Right cardiac atrium (tissue), 5 donors: ENCODE results near the gene AKIRIN2. TPM values are rescaled to one million over a fixed set of nuclear protein-coding genes. Genes with fewer than 3 reads are reported as not detected.

Experiments
- ATAC-seq, 2 donors: fragments of 200-7000 bp; cut with Tn5 transposase; one replicate each; pipeline versions ENCODE4 v1.8.0 to v1.9.1; 2020; ENCODE audit warnings: moderate library complexity in 2 of 2, mild to moderate bottlenecking in 1 of 2
- DNase-seq, 3 donors: peaks; one replicate each; pipeline ENCODE4 v3.0.0-alpha.2; 2020
- H3K27ac ChIP-seq: one replicate; pipeline ENCODE4 v1.5.1; 2013; ENCODE audit warnings: mild to moderate bottlenecking, low read length, control low read depth, moderate library complexity
- H3K27me3 ChIP-seq: one replicate; pipeline ENCODE4 v1.6.1; 2013; ENCODE audit not compliant: control insufficient read depth, insufficient read depth
- H3K4me1 ChIP-seq: one replicate; pipeline ENCODE4 v1.6.1; 2013; ENCODE audit warnings: low read length; ENCODE audit not compliant: control insufficient read depth, insufficient read depth
- H3K4me3 ChIP-seq: one replicate; pipeline ENCODE4 v1.5.1; 2013; ENCODE audit warnings: low read length, control low read depth
- H3K9me3 ChIP-seq: one replicate; pipeline ENCODE4 v1.6.1; 2013; ENCODE audit warnings: low read length; ENCODE audit not compliant: control insufficient read depth
- WGBS: extraction: QIAGEN DNeasy Blood & Tissue Kit; methylation state at CpG from one replicate; pipeline ENCODE4 v1.1.7; 2013; 5-methylcytosine and 5-hydroxymethylcytosine counted together
- intact Hi-C, 4 donors: fragments of 100-400 bp; cut with DNase I; formaldehyde crosslinking; loops; one replicate each; pipeline versions ENCODE4 v1.11.0 to v1.14.0; 2022 to 2023
- polyA plus RNA-seq: library from polyadenylated mRNA; stranded (reverse); fragments of 200-250 nt; gene quantifications from one replicate; pipeline ENCODE4 v1.2.3, GENCODE V29; 2013
- total RNA-seq, 4 donors: library from RNA; stranded (reverse); fragmentation: NEBNext Ultra II Directional; extraction: Animal tissue kit (Norgen Biotek cat#: 25700); gene quantifications; one replicate each; pipeline ENCODE4 v1.2.1, GENCODE V29; 2021
- donor health status: healthy with polysubstance abuse.
- donor health status: DM: no; HTN: yes; CAD: no.
- donor health status: DM: no; HTN: no; CAD: no.
- donor health status: DM: no; HTN: yes; CAD: no; lungs with severe emphysema.
- donor health status: DM: yes; HTN: yes; CAD: no.

AKIRIN2 gene
- total and polyA plus RNA-seq, 5 donors: 32.6 to 39.7 (median 37.3) TPM

DNA sequence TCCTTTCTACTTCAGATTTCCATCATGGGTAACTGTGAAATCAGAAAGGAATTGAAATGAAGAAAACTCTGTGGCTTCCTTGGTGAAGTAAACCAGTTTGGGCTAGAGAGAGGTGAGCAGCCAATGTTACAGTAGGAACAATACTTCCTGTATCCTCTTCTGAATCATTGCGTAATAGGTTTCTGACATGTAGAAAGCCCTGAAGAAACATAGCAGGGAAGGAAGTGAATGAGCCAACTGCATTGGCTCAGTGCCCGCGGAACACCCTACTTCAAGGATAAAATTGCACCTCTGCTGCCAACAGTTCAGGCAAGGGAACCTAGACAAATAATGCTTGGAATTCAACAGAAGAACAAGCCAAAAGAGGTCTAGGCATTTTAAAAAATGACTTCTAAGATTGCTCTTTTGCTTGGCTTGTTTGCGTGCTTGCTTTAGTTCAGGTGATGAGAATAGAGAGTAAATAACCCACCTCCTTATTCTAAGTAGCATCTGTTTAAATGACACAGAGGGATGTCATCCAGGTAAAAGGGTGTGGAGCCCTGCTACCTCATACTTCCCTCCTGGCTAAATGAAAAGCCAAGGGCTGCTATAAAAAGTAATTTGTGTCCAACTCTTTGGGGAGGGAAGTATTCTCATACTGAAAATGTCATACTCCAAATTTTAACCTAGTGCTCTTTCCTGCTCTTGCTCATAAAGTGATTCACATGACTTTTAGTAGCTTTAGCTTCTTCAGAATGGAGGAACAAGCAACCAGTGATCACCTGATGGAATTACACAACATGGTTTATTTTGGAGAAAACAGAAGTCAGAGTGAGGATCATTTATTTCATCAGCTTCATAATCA lies 30.0 kb upstream of the AKIRIN2 start:
- peak overlapping the region; percentile 13 for H3K27ac ChIP-seq

GRCh38 chr6:87731080-87731479 lies 29.0 kb upstream of the AKIRIN2 start:
- no peak overlapping the region for H3K4me3 ChIP-seq

More for the DNA sequence above, 30.0 kb upstream of the AKIRIN2 start:
- WGBS: 14% methylated on average over 4 of the region's 4 CpGs
- no peak overlapping the region for H3K4me3 ChIP-seq
- peaks cover 4% of the 10 kb centered on the region for H3K4me1 ChIP-seq
- DNase-seq (peak; percentile 93 to 98 (median 94)), ATAC-seq (peak; percentile 93 to 96)
- intact Hi-C loops: no loop called here
- no peaks in the 10 kb centered on the region for H3K9me3 ChIP-seq
- H3K27me3 ChIP-seq: no peaks in the 10 kb centered on the region

DNA sequence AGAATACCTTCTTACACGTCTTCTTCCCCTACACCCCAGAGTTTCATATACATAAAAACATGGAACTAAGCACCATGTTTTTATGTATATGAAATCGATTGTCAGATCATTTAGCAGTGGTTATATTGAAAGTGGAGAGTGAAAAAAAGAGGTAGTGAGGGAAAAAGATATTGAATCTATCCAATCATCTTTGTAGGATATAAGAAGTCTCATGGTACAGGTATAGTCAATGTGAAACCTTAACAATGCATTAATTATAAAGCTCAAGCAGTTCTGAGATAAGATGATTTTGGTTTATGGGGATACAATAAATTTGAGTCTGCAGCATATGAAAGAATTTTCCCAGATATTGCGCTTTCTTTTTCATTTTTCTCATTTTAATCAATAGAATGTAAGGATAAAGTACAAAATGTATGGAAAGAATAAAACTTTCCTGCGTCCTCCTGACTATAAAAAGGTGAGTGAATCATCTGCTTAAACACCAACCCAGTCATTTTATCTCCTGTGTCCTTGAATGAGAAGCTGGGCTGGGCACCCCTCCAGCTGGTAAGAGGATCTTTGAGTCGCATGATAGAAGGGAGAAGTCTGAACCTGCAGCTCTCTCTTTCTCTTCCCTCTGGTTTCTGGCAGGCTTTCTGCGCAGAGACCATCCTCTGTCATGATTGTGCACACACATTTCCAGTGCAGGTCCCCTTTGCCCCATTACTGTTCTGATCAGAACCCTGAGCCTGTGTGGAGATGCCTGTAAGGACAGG lies 28.1 kb upstream of the AKIRIN2 start:
- 70% methylated on average over 6 of the region's 6 CpGs for WGBS
- H3K27ac ChIP-seq: peak overlapping the region; percentile 74
- ATAC-seq (peak; percentile 52 to 73), DNase-seq (peak; percentile 66 to 85 (median 80))
- H3K4me3 ChIP-seq: no peak overlapping the region
- no peaks in the 10 kb centered on the region for H3K9me3 ChIP-seq
- intact Hi-C loops: no loop called here
- peaks cover 4% of the 10 kb centered on the region for H3K4me1 ChIP-seq
- H3K27me3 ChIP-seq: no peaks in the 10 kb centered on the region

More at GRCh38 chr6:87731080-87731479, 29.0 kb upstream of the AKIRIN2 start:
- H3K9me3 ChIP-seq: no peaks in the 10 kb centered on the region
- H3K27me3 ChIP-seq: no peaks in the 10 kb centered on the region
- DNase-seq (no peak), ATAC-seq (no peak)
- peak overlapping the region; percentile 74 for H3K27ac ChIP-seq
- peaks cover 4% of the 10 kb centered on the region for H3K4me1 ChIP-seq
- intact Hi-C loops: no loop called here

DNA sequence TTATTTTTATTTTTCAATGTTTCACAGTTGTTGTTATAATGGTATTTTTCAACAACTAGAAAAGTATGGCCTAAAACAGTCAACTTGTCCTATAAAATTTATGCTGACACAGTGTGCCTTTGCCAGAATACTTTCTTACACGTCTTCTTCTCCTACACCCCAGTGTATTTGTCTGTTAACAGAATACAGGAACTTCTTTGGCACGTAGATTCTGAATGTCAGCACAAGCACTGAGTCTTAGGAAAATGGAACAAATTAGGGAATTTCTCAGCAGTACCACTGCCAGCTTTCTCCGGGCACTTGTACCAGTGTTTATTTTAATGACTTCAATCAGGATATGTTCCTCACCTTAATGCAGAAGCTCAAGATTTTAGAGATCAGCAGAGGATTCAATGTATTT lies 26.7 kb upstream of the AKIRIN2 start:
- intact Hi-C loops: no loop called here
- H3K27ac ChIP-seq: no peak overlapping the region
- no peak overlapping the region for H3K4me3 ChIP-seq
- H3K27me3 ChIP-seq: no peaks in the 10 kb centered on the region
- ATAC-seq (no peak), DNase-seq (no peak)
- no peaks in the 10 kb centered on the region for H3K9me3 ChIP-seq
- WGBS: 44% methylated on average over 3 of the region's 3 CpGs
- H3K4me1 ChIP-seq: peaks cover 4% of the 10 kb centered on the region

- Histone ChIP-seq H3K9me3 (no peaks in the 10 kb centered on the region), H3K27ac (no peak overlapping the region), H3K4me3 (no peak overlapping the region), H3K4me1 (peaks cover 3% of the 10 kb centered on the region), H3K27me3 (no peaks in the 10 kb centered on the region)
- WGBS: 92% methylated on average over 4 of the region's 4 CpGs
- intact Hi-C loops: no loop called here
- ATAC-seq (no peak), DNase-seq (no peak)
These were observed 23.2 kb upstream of the AKIRIN2 start for GRCh38 chr6:87724983-87725811.

DNA sequence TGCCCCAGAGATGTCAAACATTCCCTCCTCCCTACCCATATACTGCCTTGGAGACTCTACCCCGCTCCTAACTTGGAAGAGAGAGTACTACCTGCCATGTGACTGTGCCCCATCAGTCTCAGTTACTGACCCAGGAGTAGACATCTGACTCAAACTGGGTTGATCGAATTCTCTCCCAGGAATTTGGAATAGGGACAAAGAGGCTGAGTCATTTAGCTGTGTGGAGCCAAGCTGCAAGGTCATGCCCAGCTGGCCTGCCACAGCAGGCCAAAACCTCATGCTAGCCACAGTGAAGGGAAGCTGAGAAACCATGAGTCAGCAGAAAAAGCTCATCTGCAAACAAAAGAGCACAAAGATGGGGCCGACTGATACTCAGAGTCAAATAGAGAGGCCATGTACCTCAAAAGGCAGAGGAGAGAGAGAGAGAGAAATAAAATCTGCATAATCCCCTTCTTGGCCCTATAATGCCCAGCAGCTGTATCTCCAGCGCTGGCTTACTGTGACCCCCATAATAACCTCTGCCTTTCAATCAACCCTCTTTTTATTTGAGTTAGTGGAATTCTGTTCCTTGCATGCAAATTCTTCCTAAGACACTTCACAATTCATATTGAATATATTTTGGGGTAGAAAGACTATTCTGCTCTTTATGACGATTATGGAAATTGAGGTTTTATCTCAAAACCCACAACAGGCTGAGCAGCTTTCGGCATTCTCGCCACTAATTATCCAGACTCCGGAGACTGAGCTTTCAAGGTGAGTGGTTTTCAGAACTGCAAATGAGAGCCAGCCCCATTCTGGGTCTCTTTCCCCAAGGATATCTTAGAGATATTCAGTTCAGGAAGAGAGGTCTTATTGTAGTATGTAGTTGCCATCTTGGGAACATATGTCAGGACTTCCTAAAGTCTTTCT lies 21.4 kb upstream of the AKIRIN2 start:
- Histone ChIP-seq H3K27ac (peak overlapping the region; percentile 72), H3K4me1 (peaks cover 3% of the 10 kb centered on the region), H3K27me3 (no peaks in the 10 kb centered on the region), H3K4me3 (no peak overlapping the region), H3K9me3 (no peaks in the 10 kb centered on the region)
- DNase-seq (peak; percentile 61 to 84 (median 82)), ATAC-seq (peak; percentile 96)
- 73% methylated on average over 8 of the region's 8 CpGs for WGBS
- intact Hi-C loops: no loop called here

GRCh38 chr6:87722540-87723169 lies 20.6 kb upstream of the AKIRIN2 start:
- WGBS: 68% methylated on average over 4 of the region's 4 CpGs
- DNase-seq (no peak), ATAC-seq (no peak)
- intact Hi-C loops: no loop called here
- H3K27ac ChIP-seq: no peak overlapping the region
- no peaks in the 10 kb centered on the region for H3K9me3 ChIP-seq
- H3K27me3 ChIP-seq: no peaks in the 10 kb centered on the region
- peaks cover 2% of the 10 kb centered on the region for H3K4me1 ChIP-seq
- H3K4me3 ChIP-seq: no peak overlapping the region

GRCh38 chr6:87721311-87721710 lies 19.3 kb upstream of the AKIRIN2 start:
- Histone ChIP-seq H3K27ac (no peak overlapping the region), H3K4me3 (no peak overlapping the region), H3K4me1 (peaks cover 2% of the 10 kb centered on the region), H3K9me3 (no peaks in the 10 kb centered on the region), H3K27me3 (no peaks in the 10 kb centered on the region)
- ATAC-seq (no peak), DNase-seq (no peak)
- intact Hi-C loops: no loop called here
- 93% methylated on average over 1 of the region's 1 CpG for WGBS

GRCh38 chr6:87718662-87719433 lies 16.8 kb upstream of the AKIRIN2 start:
- intact Hi-C loops: no loop called here
- DNase-seq (no peak), ATAC-seq (no peak)
- WGBS: 86% methylated on average over 9 of the region's 9 CpGs
- peaks cover 2% of the 10 kb centered on the region for H3K4me1 ChIP-seq
- no peak overlapping the region for H3K27ac ChIP-seq
- H3K27me3 ChIP-seq: no peaks in the 10 kb centered on the region
- no peak overlapping the region for H3K4me3 ChIP-seq
- no peaks in the 10 kb centered on the region for H3K9me3 ChIP-seq
